ENCODE measurements around the gene CPXM2. TPM values are rescaled to one million over a fixed set of nuclear protein-coding genes. Genes with fewer than 3 reads are reported as not detected.

Gene CPXM2
- total and polyA plus RNA-seq, 4 donors: 0.05 to 0.92 (median 0.44) TPM

- TF ChIP-seq GABPA (IDR thresholded peaks at IDR 0.05 in 1 of 2, conservative IDR thresholded peaks at IDR 0.05 in 1 of 2): no peak
- no peak for TF ChIP-seq RXRA (IDR thresholded peaks at IDR 0.05)
- TF ChIP-seq FOXA2 (IDR thresholded peaks at IDR 0.05): no peak
- TF ChIP-seq TAF1 (conservative IDR thresholded peaks at IDR 0.05): no peak
- no peak for TF ChIP-seq SP1 (IDR thresholded peaks at IDR 0.05)
- TF ChIP-seq CTCF (IDR thresholded peaks at IDR 0.05; ENCODE audit: low read depth, low read length, missing input control): no peak
Measured at GRCh38 chr10:123777881-123778280, 113.7 kb downstream of the CPXM2 start (continued).

GRCh38 chr10:123774132-123774742, 117.4 kb downstream of the CPXM2 start:
- 74% methylated on average over 11 of the region's 11 CpGs for WGBS
- Histone ChIP-seq H3K9ac (ENCODE audit: low read depth in 1 of 2, low read length in 2 of 2) (no peak overlapping the region), H3K36me3 (ENCODE audit: control insufficient read depth in 4 of 4, insufficient read depth in 3 of 4, low read depth in 1 of 4, low read length in 3 of 4) (no peaks in the 10 kb centered on the region), H3K9me3 (ENCODE audit: control insufficient read depth in 4 of 4, low read length in 3 of 4) (no peaks in the 10 kb centered on the region), H3K4me1 (ENCODE audit: control insufficient read depth in 4 of 4, insufficient read depth in 4 of 4, low read length in 3 of 4) (no peaks in the 10 kb centered on the region), H3K4me3 (ENCODE audit: low read depth in 1 of 3, low read length in 3 of 3) (no peak overlapping the region), H3K27ac (ENCODE audit: low read depth in 1 of 2, low read length in 2 of 2) (no peak overlapping the region), H3K27me3 (ENCODE audit: control insufficient read depth in 4 of 4, insufficient read depth in 4 of 4, low read length in 3 of 4) (peaks cover 0 to 3% (median 0%) of the 10 kb centered on the region in 4 donors)
- no peak for DNase-seq (ENCODE audit: low spot score)
- no peak for TF ChIP-seq YY1 (IDR thresholded peaks at IDR 0.05)
- TF ChIP-seq ATF3 (IDR thresholded peaks at IDR 0.05): no peak
- no peak for TF ChIP-seq FOXA1 (IDR thresholded peaks at IDR 0.05)
- no peak for TF ChIP-seq CTCF (IDR thresholded peaks at IDR 0.05; ENCODE audit: low read depth, low read length, missing input control)
- no peak for TF ChIP-seq REST (IDR thresholded peaks at IDR 0.05)
- no peak for TF ChIP-seq HNF4A (conservative IDR thresholded peaks at IDR 0.05)
- no peak for TF ChIP-seq MAX (IDR thresholded peaks at IDR 0.05)
- no peak for TF ChIP-seq HNF4G (IDR thresholded peaks at IDR 0.05)
- no peak for TF ChIP-seq TAF1 (conservative IDR thresholded peaks at IDR 0.05)
- no peak for TF ChIP-seq SP1 (IDR thresholded peaks at IDR 0.05)
- TF ChIP-seq FOXA2 (IDR thresholded peaks at IDR 0.05): no peak
- no peak for TF ChIP-seq GABPA (IDR thresholded peaks at IDR 0.05 in 1 of 2, conservative IDR thresholded peaks at IDR 0.05 in 1 of 2)
- TF ChIP-seq RXRA (IDR thresholded peaks at IDR 0.05): no peak
- no peak for TF ChIP-seq JUND (IDR thresholded peaks at IDR 0.05)
- TF ChIP-seq NR2F2 (IDR thresholded peaks at IDR 0.05): no peak
- no peak for TF ChIP-seq EGR1 (IDR thresholded peaks at IDR 0.05; ENCODE audit: low read depth in 2 of 2)
- TF ChIP-seq RAD21 (IDR thresholded peaks at IDR 0.05): no peak
